ENCODE data around the gene FAM209A. TPM values are rescaled to one million over a fixed set of nuclear protein-coding genes. Genes with fewer than 3 reads are reported as not detected.

The FAM209A gene
- total and polyA plus RNA-seq, 8 donors: 0.28 to 0.75 (median 0.46) TPM; not detected in 5

- intact Hi-C loops (cut with DNase I): no loop called here
- Histone ChIP-seq H3K9me3 (no peaks in the 10 kb centered on the region), H3K27ac (no peak overlapping the region), H3K4me1 (no peaks in the 10 kb centered on the region), H3K27me3 (no peaks in the 10 kb centered on the region), H3K4me3 (no peak overlapping the region), H3K36me3 (no peaks in the 10 kb centered on the region)
- ATAC-seq: no peak
- WGBS, 2 donors: 48 to 57% methylated on average over 10 of the region's 10 CpGs
- no peak for TF ChIP-seq CTCF (IDR thresholded peaks at IDR 0.05)
- no peak for DNase-seq
- no peak for FAIRE-seq
Measured at GRCh38 chr20:56574531-56575142, 50.1 kb downstream of the FAM209A start.

GRCh38 chr20:56575157-56575556, 50.6 kb downstream of the FAM209A start:
- FAIRE-seq: no peak
- 47 to 49% methylated on average over 9 of the region's 9 CpGs for WGBS, 2 donors
- no peaks in the 10 kb centered on the region for H3K27me3 ChIP-seq
- H3K27ac ChIP-seq: no peak overlapping the region
- no peaks in the 10 kb centered on the region for H3K9me3 ChIP-seq
- no peak overlapping the region for H3K4me3 ChIP-seq
- no peak for TF ChIP-seq CTCF (IDR thresholded peaks at IDR 0.05)
- no peak for DNase-seq
- no peaks in the 10 kb centered on the region for H3K36me3 ChIP-seq
- intact Hi-C loops (cut with DNase I): no loop called here
- no peak for ATAC-seq
- no peaks in the 10 kb centered on the region for H3K4me1 ChIP-seq

Other genes with a start within 250 kb of the FAM209A start
- gene FAM210B, start 165.8 kb upstream of the FAM209A start, total RNA-seq: 10 to 100 TPM; 15.3 to 28.2 (median 24.8) TPM
- gene FAM210B, start 165.8 kb upstream of the FAM209A start, polyA plus RNA-seq: 10 to 100 TPM; 13.1 to 29.6 TPM
- 1 to 10 TPM in 4 of 6 donors, under 1 TPM in 2; 0.51 to 1.9 (median 1.1) TPM for gene AURKA, start 132.5 kb upstream of the FAM209A start, total RNA-seq
- gene AURKA, start 132.5 kb upstream of the FAM209A start, polyA plus RNA-seq: under 1 TPM; 0.61 to 0.80 TPM
- gene CSTF1, start 132.1 kb upstream of the FAM209A start, total RNA-seq: 10 to 100 TPM; 12.1 to 17.5 (median 16.2) TPM
- 10 to 100 TPM in 1 of 2 donors, 1 to 10 TPM in 1; 4.5 to 13.0 TPM for gene CSTF1, start 132.1 kb upstream of the FAM209A start, polyA plus RNA-seq
- gene CASS4, start 112.5 kb upstream of the FAM209A start, total RNA-seq: 1 to 10 TPM in 2 of 6 donors, under 1 TPM in 4; 0.04 to 1.6 (median 0.24) TPM
- under 1 TPM; 0.11 to 0.31 TPM for gene CASS4, start 112.5 kb upstream of the FAM209A start, polyA plus RNA-seq
- gene RTF2, start 56.1 kb upstream of the FAM209A start, total RNA-seq: 10 to 100 TPM; 25.0 to 39.2 (median 28.1) TPM
- gene RTF2, start 56.1 kb upstream of the FAM209A start, polyA plus RNA-seq: 10 to 100 TPM; 24.3 to 55.4 TPM
- under 1 TPM in 2 of 6 donors, not detected in 4; 0.28 to 0.38 TPM for gene FAM209B, start 8.5 kb downstream of the FAM209A start, total RNA-seq
- gene FAM209B, start 8.5 kb downstream of the FAM209A start, polyA plus RNA-seq: 1 to 10 TPM; 1.7 to 2.0 TPM
- 1 to 10 TPM in 2 of 6 donors, under 1 TPM in 4; 0.42 to 1.6 (median 0.58) TPM for gene TFAP2C, start 104.6 kb downstream of the FAM209A start, total RNA-seq
- gene TFAP2C, start 104.6 kb downstream of the FAM209A start, polyA plus RNA-seq: under 1 TPM; 0.19 to 0.49 TPM

All from pancreas (tissue), 10 donors.